H1 (cell line): ENCODE results near the gene LHFPL6. TPM values are rescaled to one million over a fixed set of nuclear protein-coding genes. Genes with fewer than 3 reads are reported as not detected.

Experiments used
- CBX5 ChIP-seq: fragments of 300-800, 300-1000 bp; sonication (generic); IDR thresholded peaks from 2 replicates; pipeline ENCODE4 v1.7.1; 2016; ENCODE audit warnings: antibody characterized with exemption, low read length, low read depth
- CREB1 ChIP-seq: IDR thresholded peaks from 2 replicates; pipeline ENCODE4 v1.6.1; 2012; ENCODE audit warnings: inconsistent platforms
- SP2 ChIP-seq: IDR thresholded peaks from 2 replicates; pipeline ENCODE4 v1.6.1; 2012; ENCODE audit warnings: mild to moderate bottlenecking, low read length, inconsistent platforms
- polyA plus RNA-seq, 7 experiments: library from polyadenylated mRNA; depleted of rRNA in 3 of 7; stranded (reverse) in 5 of 7; unstranded in 2 of 7; fragments of >200 nt in 5 of 7; fragments of 200-250 nt in 2 of 7; gene quantifications; 1 replicate in 5 of 7; 2 replicates in 1 of 7; 4 replicates in 1 of 7; pipeline versions ENCODE4 v1.2.1 to v1.2.3, GENCODE V29; 2011 to 2013; ENCODE audit warnings: missing spikeins in 2 of 7, mixed read lengths in 2 of 7
- total RNA-seq: library from RNA; stranded (reverse); fragmentation: NEBNext Ultra II Directional; extraction: Animal tissue kit (Norgen Biotek cat#: 25700); gene quantifications from 2 replicates; pipeline ENCODE4 v1.2.1, GENCODE V29; 2021
- TF ChIP-seq, protein P1 (sequence below): IDR thresholded peaks from 2 replicates; pipeline ENCODE4 v1.6.1; 2011; ENCODE audit warnings: low read length, improper control_type of control experiment

LHFPL6 gene
- total and polyA plus RNA-seq, 2 of the 8 experiments (the other 6 are each of a cell fraction or from before 2014, with no cell fraction given), result 7.6 to 17.0 TPM

DNA sequence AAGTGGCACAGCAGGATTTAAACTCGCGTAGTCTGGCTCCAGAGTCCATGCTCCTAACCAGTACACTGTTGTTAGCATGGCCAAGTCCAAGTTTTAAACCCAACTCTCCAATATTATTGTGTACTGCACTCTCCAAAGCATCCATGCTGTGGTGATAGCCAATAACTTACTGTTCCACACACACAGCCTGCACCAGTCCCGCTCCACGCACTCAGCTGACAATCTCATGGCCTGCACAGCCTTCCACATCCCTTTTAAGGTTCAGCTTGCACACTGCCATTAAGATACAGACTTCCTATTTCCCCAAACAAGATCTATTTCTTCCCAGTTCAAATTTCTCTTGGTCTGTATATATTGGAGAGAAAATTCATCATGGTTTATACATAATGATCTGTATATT lies 80.7 kb downstream of the LHFPL6 start (continued):
- TF ChIP-seq, protein P1, sequence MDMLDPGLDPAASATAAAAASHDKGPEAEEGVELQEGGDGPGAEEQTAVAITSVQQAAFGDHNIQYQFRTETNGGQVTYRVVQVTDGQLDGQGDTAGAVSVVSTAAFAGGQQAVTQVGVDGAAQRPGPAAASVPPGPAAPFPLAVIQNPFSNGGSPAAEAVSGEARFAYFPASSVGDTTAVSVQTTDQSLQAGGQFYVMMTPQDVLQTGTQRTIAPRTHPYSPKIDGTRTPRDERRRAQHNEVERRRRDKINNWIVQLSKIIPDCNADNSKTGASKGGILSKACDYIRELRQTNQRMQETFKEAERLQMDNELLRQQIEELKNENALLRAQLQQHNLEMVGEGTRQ, result no peak
- TF ChIP-seq CBX5 (no peak), CREB1 (no peak), SP2 (no peak)
